DMS79 (cell line): ENCODE results near the gene CCDC141.
A peak's percentile ranks its signal among the peaks of the same experiment; 100 is the strongest.
"Not testable (repeated sequence)": the region's sequence is repeated elsewhere in the genome, so short reads cannot be mapped to it uniquely, and the experiment has no call there.

Experiments used
- DNase-seq: peaks from one replicate; lab custom pipeline; 2025; lab: John Stamatoyannopoulos, UW

Gene CCDC141

GRCh38 chr2:179044500-179044899 lies 5.4 kb downstream of the CCDC141 start:
- no peak for DNase-seq

DNA sequence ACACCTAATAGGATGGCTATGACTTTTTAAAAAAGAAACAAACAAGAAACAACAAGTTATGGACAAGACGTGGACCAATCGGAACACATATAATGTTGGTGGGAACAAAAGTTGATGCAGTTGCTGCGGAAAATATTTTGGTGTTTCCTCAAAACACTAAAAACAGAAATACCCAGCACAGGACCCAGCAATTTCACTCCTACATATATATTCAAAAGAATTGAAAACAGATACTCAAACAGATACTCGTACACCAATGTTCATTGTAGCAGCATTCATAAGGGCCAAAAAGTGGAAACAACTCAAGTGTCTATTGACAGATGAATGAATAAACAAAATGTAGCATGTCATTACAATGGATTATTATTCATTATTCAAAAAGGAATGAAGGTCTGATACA lies 12.1 kb downstream of the CCDC141 start:
- no peak for DNase-seq

GRCh38 chr2:179036353-179036905 lies 13.5 kb downstream of the CCDC141 start:
- no peak for DNase-seq

DNA sequence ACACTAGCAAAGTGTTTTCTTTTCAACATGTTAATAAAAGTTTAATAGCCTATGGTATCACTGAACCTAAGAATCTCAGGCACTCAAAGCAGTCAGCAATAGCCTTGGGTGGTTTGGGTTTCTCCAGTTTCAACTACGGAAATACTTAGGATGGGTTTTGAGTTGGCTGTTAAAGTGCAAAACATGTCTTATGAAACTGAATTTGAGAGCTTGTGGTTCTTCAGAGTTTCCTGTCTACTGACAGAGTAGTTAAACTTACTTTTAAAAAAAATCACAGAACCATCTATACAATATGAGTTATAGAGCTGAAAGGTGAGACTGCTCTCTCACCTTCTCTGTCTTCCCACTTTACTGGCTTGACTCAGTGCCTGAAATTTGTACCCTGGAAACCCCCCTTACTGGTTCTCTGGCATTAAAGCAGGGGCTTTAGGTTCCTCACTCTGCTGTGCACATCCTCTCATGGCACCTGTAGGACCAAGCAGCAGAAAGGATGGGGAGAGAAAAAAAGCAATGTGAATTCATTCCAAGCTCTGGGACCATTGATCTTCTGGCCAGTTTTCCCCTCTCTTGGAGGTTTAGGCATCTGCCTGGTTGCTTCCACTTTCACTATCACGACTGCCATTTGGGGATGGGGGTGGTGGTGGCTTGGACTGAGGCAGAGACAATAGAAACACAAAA lies 18.1 kb downstream of the CCDC141 start:
- peak; percentile 12 for DNase-seq

- no peak for DNase-seq
Measured at GRCh38 chr2:179024445-179024844, 25.5 kb downstream of the CCDC141 start.

- no peak for DNase-seq
Measured at GRCh38 chr2:179022685-179023084, 27.3 kb downstream of the CCDC141 start.

GRCh38 chr2:179021258-179021657 lies 28.7 kb downstream of the CCDC141 start:
- DNase-seq: no peak

GRCh38 chr2:179020156-179020750 lies 29.7 kb downstream of the CCDC141 start:
- no peak for DNase-seq

- no peak for DNase-seq
Measured at GRCh38 chr2:179019260-179019659, 30.7 kb downstream of the CCDC141 start.

DNA sequence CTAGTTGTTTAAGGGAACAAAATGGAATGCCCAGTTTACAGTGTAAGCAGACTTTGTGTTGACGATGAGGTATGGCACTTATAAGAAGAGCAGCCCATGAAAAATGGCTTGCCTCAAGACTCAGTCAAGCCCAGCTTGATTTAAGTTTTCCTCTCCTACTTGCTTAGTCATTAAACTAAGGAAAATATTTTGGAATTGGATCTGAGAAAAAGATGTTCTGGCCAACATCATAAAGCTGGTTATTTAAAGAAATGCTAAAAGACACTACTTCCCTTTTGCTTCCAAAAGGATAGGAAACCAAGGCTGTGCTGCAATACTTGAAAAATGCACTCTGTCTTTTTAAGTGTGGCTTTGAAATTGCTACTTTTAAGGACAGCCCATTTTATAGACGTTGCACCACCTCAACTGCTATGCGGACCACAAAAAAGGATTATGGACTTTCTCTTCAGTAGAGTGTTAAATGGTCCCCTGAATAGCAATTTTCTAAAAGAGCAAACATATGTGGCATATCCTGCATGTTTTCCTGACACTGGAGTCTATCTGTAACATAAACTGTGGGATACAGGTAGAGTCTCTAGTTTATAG lies 32.1 kb downstream of the CCDC141 start:
- DNase-seq: no peak

DNA sequence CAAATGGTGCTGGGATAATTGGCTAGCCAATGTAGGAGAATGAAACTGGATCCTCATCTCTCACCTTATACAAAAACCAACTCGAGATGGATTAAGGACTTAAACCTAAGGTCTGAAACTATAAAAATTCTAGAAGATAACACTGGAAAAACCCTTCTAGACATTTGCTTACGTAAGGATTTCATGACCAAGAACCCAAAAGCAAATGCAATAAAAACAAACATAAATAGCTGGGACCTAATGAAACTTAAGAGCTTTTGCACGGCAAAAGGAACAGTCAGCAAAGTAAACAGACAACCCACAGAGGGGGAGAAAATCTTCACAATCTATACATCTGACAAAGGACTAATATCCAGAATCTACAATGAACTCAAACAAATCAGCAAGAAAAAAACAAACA lies 35.7 kb downstream of the CCDC141 start:
- DNase-seq: not testable (repeated sequence)

GRCh38 chr2:179005976-179006375 lies 44.0 kb downstream of the CCDC141 start:
- DNase-seq: no peak

DNA sequence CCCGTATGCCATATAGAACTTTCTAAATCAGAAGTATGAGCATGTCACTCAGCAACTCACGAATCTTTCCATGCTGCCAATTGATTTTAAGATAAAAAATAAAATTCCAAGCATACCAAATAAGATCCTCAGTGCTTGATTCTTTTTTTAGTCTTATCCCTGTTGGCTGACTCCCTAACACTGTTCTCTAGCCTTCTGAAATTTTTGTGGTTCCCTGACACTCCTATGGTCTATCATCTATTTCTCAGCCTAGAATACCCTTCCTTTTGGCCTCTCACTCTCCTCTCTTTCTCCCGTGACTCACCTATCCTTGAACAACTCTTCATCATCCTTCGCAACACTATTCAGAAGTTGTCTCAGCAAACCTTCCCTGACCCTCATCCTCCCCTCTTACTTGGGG lies 50.5 kb downstream of the CCDC141 start:
- DNase-seq: no peak

DNA sequence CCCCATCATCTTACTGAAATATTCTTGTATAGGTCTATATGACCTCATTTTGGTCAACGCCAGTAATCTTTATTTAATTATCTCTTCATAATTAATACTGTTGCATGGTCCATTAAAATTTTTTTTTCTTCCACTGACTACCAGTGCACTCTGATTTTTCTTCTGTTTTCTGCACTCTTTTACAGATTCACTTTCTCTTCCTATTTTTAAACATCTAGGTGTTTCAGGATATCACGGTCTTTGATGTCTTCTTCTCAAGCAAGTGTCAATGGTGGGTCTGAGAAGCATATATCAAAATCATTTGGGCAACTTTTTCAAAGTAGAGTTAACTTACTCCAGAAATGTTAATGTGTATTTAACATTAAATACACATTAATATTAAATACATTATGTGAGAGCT lies 51.4 kb downstream of the CCDC141 start:
- DNase-seq: no peak

- DNase-seq: no peak
Measured at GRCh38 chr2:178997477-178997876, 52.5 kb downstream of the CCDC141 start.

GRCh38 chr2:178997067-178997466 lies 52.9 kb downstream of the CCDC141 start:
- no peak for DNase-seq

DNA sequence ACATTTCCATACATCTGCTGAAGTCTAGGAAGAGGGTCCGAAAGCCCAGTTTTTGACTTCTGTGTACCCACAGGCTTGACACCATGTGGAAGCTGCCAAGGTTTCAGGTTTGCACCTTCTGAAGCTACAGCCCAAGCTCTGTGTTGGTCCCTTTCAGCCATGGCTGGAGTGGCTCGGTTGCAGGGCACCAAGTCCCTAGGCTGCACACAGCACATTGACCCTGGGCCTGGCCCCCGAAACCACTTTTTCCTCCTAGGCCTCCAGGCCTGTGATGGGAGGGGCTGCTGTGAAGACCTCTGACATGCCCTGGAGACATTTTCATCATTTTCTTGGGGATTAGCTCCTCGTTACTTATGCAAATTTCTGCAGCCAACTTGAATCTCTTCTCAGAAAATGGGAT lies 55.7 kb downstream of the CCDC141 start:
- no peak for DNase-seq

GRCh38 chr2:178993788-178994187 lies 56.1 kb downstream of the CCDC141 start:
- no peak for DNase-seq

DNA sequence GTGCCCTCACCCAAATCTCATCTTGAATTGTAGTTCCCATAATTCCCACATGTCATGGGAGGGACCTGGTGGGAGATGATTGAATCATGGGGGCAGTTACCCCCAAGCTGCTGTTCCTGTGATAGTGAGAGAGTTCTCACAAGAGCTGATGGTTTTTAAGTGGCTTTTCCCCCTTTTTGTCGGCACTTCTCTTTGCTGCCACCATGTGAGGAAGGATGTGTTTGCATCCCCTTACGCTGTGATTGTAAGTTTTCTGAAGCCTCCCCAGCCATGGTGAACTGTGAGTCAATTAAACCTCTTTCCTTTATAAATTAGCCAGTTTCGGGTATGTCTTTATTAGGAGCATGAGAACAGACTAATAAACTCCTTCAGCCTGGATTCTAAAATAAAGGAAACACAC lies 57.2 kb downstream of the CCDC141 start:
- not testable (repeated sequence) for DNase-seq

DNA sequence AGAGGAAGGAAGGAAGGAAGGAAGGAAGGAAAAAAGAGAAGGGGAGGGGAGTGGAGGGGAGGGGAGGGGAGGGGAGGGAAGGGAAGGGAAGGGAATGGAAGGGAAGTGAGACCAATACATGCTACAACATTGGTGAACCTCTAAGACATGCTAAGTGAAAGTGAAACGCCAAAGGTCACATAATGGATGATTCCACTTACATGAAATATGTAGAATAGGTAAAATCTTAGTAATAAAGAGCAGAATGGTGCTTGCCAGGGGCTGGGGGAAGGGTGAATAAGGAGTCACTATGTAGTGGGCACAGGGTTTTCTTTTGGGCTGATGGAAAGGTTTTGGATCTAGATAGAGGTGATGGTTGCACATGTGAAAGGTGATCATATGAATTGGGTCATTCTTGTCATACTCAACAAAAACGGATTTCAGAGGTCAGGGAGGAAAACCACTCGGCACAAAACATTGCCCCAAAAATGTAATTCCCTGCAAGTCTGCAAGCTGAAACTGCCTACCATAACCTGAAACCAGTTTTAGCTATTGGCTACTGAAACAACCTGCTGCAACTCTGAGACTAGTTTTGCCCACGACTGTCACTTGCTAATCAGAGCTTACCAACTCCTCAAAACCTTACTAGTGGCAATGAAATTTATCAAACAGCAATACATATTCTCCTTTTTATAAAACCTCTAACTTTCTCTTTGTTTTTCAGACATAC lies 59.2 kb downstream of the CCDC141 start:
- DNase-seq: no peak

DNA sequence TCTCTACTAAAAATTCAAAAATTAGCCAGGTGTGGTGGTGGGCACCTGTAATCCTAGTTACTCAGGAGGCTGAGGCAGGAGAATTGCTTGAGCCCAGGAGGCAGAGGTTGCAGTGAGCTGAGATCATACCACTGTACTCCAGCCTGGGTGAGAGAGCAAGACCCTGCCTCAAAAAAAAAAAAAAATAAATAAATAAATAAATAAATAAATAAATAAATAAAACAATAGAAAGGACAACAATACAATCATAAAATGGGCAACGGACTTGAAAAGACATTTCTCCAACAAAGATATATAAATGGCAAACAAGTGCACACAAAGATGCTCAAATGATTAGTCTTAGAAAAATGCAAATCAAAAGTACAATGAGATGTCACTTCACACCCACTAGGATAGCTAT lies 60.5 kb downstream of the CCDC141 start:
- not testable (repeated sequence) for DNase-seq

DNA sequence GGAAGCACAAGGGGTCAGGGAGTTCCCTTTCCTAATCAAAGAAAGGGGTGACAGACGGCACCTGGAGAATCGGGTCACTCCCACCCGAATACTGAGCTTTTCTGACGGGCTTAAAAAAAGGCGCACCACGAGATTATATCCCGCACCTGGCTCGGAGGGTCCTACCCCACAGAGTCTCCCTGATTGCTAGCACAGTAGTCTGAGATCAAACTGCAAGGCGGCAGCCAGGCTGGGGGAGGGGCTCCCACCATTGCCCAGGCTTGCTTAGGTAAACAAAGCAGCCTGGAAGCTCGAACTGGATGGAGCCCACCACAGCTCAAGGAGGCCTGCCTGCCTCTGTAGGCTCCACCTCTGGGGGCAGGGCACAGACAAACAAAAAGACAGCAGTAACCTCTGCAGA lies 67.3 kb downstream of the CCDC141 start:
- not testable (repeated sequence) for DNase-seq

DNA sequence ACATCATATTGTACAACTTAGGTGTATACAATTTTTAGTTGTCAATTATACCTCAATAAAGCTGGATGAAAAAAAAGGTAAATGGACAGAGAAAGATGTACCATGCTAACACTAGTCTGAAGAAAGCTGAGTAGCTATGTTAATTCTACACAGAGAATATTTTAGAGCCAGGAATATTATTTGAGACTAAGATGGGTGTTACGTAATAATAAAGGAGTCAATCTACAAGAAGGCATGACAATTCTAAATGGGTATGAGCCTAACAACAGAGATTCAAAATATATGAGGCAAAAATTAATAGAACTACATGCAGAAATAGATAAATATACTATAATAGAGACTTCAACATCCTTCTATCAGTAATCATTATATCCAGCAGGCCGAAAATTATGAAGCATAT lies 69.1 kb downstream of the CCDC141 start:
- DNase-seq: no peak
